HepG2 (cell line): ENCODE data around the gene GAREM1. TPM values are rescaled to one million over a fixed set of nuclear protein-coding genes. Genes with fewer than 3 reads are reported as not detected.

Source experiments
- ATAC-seq: fragments of 200-7000 bp; cut with Tn5 transposase; 3 replicates; pipeline ENCODE4 v1.9.1; 2020; ENCODE audit warnings: mild to moderate bottlenecking, moderate library complexity
- BruUV-seq: library from RNA; stranded (reverse); fragments of 400-500 nt; replicated peaks from 2 replicates; lab custom pipeline; 2021; lab: Mats Ljungman, UMichigan
- CTCF ChIA-PET: fragments of 300-600 bp; formaldehyde crosslinking; extraction: SDS; loops from one replicate; lab custom pipeline; 2021; ENCODE audit warnings: low total read pairs, inconsistent platforms, low intra/inter-chr PET ratio; lab: Yijun Ruan, JAX
- POLR2A ChIA-PET: fragments of 350-600 bp; sonication (Branson Sonifier 250); formaldehyde crosslinking; loops from one replicate; lab custom pipeline; 2020; ENCODE audit warnings: antibody characterized with exemption, inconsistent platforms; lab: Yijun Ruan, JAX
- DNase-seq: peaks from one replicate; pipeline ENCODE4 v3.0.0-alpha.2; 2015; ENCODE audit warnings: low spot score
- FAIRE-seq: peaks from 3 replicates; lab custom pipeline; 2011; peaks lifted over from hg19 to GRCh38; lab: Jason Lieb, UNC
- H2AFZ ChIP-seq: one replicate; pipeline ENCODE4 v1.6.1; 2011; ENCODE audit warnings: low read length, inconsistent platforms
- H3K27ac ChIP-seq: fragments of 300-600 bp; 3 replicates; pipeline ENCODE4 v1.8.0; 2011; ENCODE audit warnings: mixed run types, mild to moderate bottlenecking, mixed read lengths, low read length, inconsistent platforms; ENCODE audit not compliant: insufficient read depth; ENCODE audit errors: extremely low read length
- H3K27me3 ChIP-seq, 2 experiments: fragments of 200-600 bp in 1 of 2; 2 replicates in 1 of 2; 3 replicates in 1 of 2; pipeline versions ENCODE4 v1.6.0 to v1.8.0; 2011; ENCODE audit warnings: low read length in 2 of 2, mild to moderate bottlenecking in 2 of 2, moderate library complexity in 2 of 2, inconsistent platforms in 1 of 2; ENCODE audit not compliant: insufficient read depth in 2 of 2, control insufficient read depth in 1 of 2
- H3K36me3 ChIP-seq, 2 experiments: fragments of 200-600 bp in 1 of 2; replicated peaks in 1 of 2; 2 replicates in 1 of 2; 3 replicates in 1 of 2; pipeline versions ENCODE4 v1.5.1 to v1.8.0; 2011; ENCODE audit warnings: low read length in 2 of 2, inconsistent platforms in 1 of 2; ENCODE audit not compliant: insufficient read depth in 2 of 2, control insufficient read depth in 1 of 2
- H3K4me1 ChIP-seq: 2 replicates; pipeline ENCODE4 v1.5.1; 2012; ENCODE audit warnings: low read length, inconsistent platforms; ENCODE audit not compliant: insufficient read depth
- H3K4me2 ChIP-seq: 2 replicates; pipeline ENCODE4 v1.6.0; 2011; ENCODE audit warnings: low read depth, low read length, inconsistent platforms
- H3K4me3 ChIP-seq, 3 experiments: fragments of 200-600 bp in 1 of 3; sonication (generic), shearing (Covaris generic) in 1 of 3; replicated peaks in 1 of 3; 2 replicates each; pipeline ENCODE4 v1.5.1; 2011 to 2016; ENCODE audit warnings: low read length in 3 of 3, inconsistent platforms in 2 of 3, low read depth in 2 of 3, mild to moderate bottlenecking in 2 of 3, control low read depth in 1 of 3, mixed read lengths in 1 of 3; ENCODE audit not compliant: insufficient read depth in 1 of 3
- H3K79me2 ChIP-seq: one replicate; pipeline ENCODE4 v1.6.1; 2011; ENCODE audit warnings: low read length, inconsistent platforms; ENCODE audit not compliant: insufficient read depth
- H3K9ac ChIP-seq: 2 replicates; pipeline ENCODE4 v1.6.0; 2011; ENCODE audit warnings: mild to moderate bottlenecking, low read depth, low read length, inconsistent platforms; ENCODE audit not compliant: insufficient read depth
- H3K9me3 ChIP-seq: 2 replicates; pipeline ENCODE4 v1.5.1; 2012; ENCODE audit warnings: mild to moderate bottlenecking, low read length
- H4K20me1 ChIP-seq: 2 replicates; pipeline ENCODE4 v1.6.0; 2011; ENCODE audit warnings: inconsistent platforms, mild to moderate bottlenecking, low read length, moderate library complexity; ENCODE audit not compliant: insufficient read depth
- HHEX ChIP-seq: IDR thresholded peaks from 2 replicates; pipeline ENCODE4 v1.6.1; 2016; ENCODE audit warnings: control low read depth
- PHF20 ChIP-seq: sonication (generic); formaldehyde crosslinking; IDR thresholded peaks from 2 replicates; pipeline ENCODE4 v1.5.0; 2020; ENCODE audit warnings: mild to moderate bottlenecking, missing genetic modification reagents
- TRAFD1 ChIP-seq: sonication (generic); formaldehyde crosslinking; IDR thresholded peaks from 2 replicates; pipeline ENCODE4 v1.5.1; 2020; ENCODE audit warnings: missing genetic modification reagents, mild to moderate bottlenecking, borderline replicate concordance
- TRIM24 ChIP-seq: sonication (generic); formaldehyde crosslinking; IDR thresholded peaks from 2 replicates; pipeline ENCODE4 v1.8.0; 2022; ENCODE audit warnings: mild to moderate bottlenecking, missing genetic modification reagents
- ZBTB20 ChIP-seq: sonication (generic); formaldehyde crosslinking; IDR thresholded peaks from 2 replicates; pipeline ENCODE4 v1.8.1; 2023; ENCODE audit warnings: missing genetic modification reagents, low read depth, mild to moderate bottlenecking, borderline replicate concordance
- ZBTB8A ChIP-seq: sonication (generic); formaldehyde crosslinking; IDR thresholded peaks from 2 replicates; pipeline ENCODE4 v1.4.0; 2020; ENCODE audit warnings: mild to moderate bottlenecking, low read depth, missing genetic modification reagents, borderline replicate concordance
- ZFP62 ChIP-seq: sonication (generic); formaldehyde crosslinking; IDR thresholded peaks from 2 replicates; pipeline ENCODE4 v1.4.0; 2020; ENCODE audit warnings: missing genetic modification reagents
- ZNF280D ChIP-seq: sonication (generic); formaldehyde crosslinking; IDR thresholded peaks from 2 replicates; pipeline ENCODE4 v1.5.1; 2020; ENCODE audit warnings: mild to moderate bottlenecking, missing genetic modification reagents
- ZNF772 ChIP-seq: sonication (generic); formaldehyde crosslinking; IDR thresholded peaks from 2 replicates; pipeline ENCODE4 v1.5.0; 2020; ENCODE audit warnings: mild to moderate bottlenecking, missing genetic modification reagents
- WGBS: methylation state at CpG from one replicate; pipeline ENCODE4 v1.1.6; 2017; ENCODE audit warnings: low lambda C conversion rate; 5-methylcytosine and 5-hydroxymethylcytosine counted together
- in situ Hi-C: cut with HindIII; loops from 2 replicates; pipeline ENCODE4 v1.10.0; 2017; ENCODE audit warnings: low pct_unique_long_range_greater_than_20kb; ENCODE audit not compliant: extremely low pct_ligation_motif_present
- intact Hi-C: fragments of 100-400 bp; cut with micrococcal nuclease; formaldehyde crosslinking; loops from one replicate; pipeline ENCODE4 v1.10.0; 2022; ENCODE audit not compliant: unreplicated experiment
- polyA plus RNA-seq, 8 experiments: library from polyadenylated mRNA; depleted of rRNA in 3 of 8; stranded (reverse) in 7 of 8; unstranded in 1 of 8; fragments of >200 nt; fragmentation: Illumina TruSeq in 4 of 8; extraction: Trizol in 4 of 8; gene quantifications; 2 replicates each; pipeline versions ENCODE4 v1.2.1 to v1.2.3, GENCODE V29; 2011 to 2016; ENCODE audit warnings: low read depth in 4 of 8, missing spikeins in 1 of 8, mixed read lengths in 1 of 8; ENCODE audit not compliant: insufficient read depth in 1 of 8
- total RNA-seq, 5 experiments: library from RNA; depleted of rRNA; stranded (reverse); fragments of >200 nt; fragmentation: Illumina TruSeq; extraction: Trizol; gene quantifications; 2 replicates each; pipeline ENCODE4 v1.2.3, GENCODE V29; 2016; ENCODE audit warnings: low read depth in 1 of 5
- TF ChIP-seq, protein P1 (sequence below): sonication (generic); formaldehyde crosslinking; IDR thresholded peaks from 2 replicates; pipeline ENCODE4 v1.4.0; 2020; ENCODE audit warnings: mild to moderate bottlenecking, low read depth, missing genetic modification reagents

GAREM1 gene
- total and polyA plus RNA-seq, 2 of the 13 experiments (the other 11 are each of a cell fraction or from before 2014, with no cell fraction given): 2.5 to 2.9 TPM

- no peak overlapping the region for H3K4me2 ChIP-seq
- H3K27me3 ChIP-seq: no peaks in the 10 kb centered on the region
- WGBS: 70% methylated on average over 2 of the region's 2 CpGs
- BruUV-seq: no TSS peak
- no peak overlapping the region for H3K4me3 ChIP-seq
- no peak overlapping the region for H2AFZ ChIP-seq
- no peak for TF ChIP-seq HHEX (CRISPR knock-in tag)
- TF ChIP-seq ZNF772 (CRISPR knock-in tag): no peak
- TF ChIP-seq ZFP62 (CRISPR knock-in tag): no peak
- TF ChIP-seq ZBTB20 (CRISPR knock-in tag): no peak
- TF ChIP-seq PHF20: no peak
- no peak for TF ChIP-seq ZNF280D
- TF ChIP-seq TRAFD1: no peak
- no peak for TF ChIP-seq TRIM24 (CRISPR knock-in tag)
- no peak for TF ChIP-seq ZBTB8A (CRISPR knock-in tag)
- TF ChIP-seq, protein P1, sequence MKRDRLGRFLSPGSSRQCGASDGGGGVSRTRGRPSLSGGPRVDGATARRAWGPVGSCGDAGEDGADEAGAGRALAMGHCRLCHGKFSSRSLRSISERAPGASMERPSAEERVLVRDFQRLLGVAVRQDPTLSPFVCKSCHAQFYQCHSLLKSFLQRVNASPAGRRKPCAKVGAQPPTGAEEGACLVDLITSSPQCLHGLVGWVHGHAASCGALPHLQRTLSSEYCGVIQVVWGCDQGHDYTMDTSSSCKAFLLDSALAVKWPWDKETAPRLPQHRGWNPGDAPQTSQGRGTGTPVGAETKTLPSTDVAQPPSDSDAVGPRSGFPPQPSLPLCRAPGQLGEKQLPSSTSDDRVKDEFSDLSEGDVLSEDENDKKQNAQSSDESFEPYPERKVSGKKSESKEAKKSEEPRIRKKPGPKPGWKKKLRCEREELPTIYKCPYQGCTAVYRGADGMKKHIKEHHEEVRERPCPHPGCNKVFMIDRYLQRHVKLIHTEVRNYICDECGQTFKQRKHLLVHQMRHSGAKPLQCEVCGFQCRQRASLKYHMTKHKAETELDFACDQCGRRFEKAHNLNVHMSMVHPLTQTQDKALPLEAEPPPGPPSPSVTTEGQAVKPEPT (CRISPR knock-in tag): no peak
- no peak overlapping the region for H3K9ac ChIP-seq
- CTCF ChIA-PET: no interaction called here
- H4K20me1 ChIP-seq: no peaks in the 10 kb centered on the region
- DNase-seq: no peak
- intact Hi-C loops: no loop called here
- no peaks in the 10 kb centered on the region for H3K36me3 ChIP-seq
- no peak for ATAC-seq
- no peak for FAIRE-seq
- no peak overlapping the region for H3K27ac ChIP-seq
- POLR2A ChIA-PET: no interaction called here
- peaks cover 1% of the 10 kb centered on the region for H3K79me2 ChIP-seq
- in situ Hi-C loops: no loop called here
- no peaks in the 10 kb centered on the region for H3K9me3 ChIP-seq
- no peaks in the 10 kb centered on the region for H3K4me1 ChIP-seq
Measured at GRCh38 chr18:32405588-32405987, 65.1 kb downstream of the GAREM1 start.
